HepG2 (cell line): ENCODE measurements around the gene FLT3LG. TPM values are rescaled to one million over a fixed set of nuclear protein-coding genes. Genes with fewer than 3 reads are reported as not detected.

Experiments
- HNRNPL ChIP-seq: fragments of 200-400 bp; formaldehyde crosslinking; IDR thresholded peaks from 2 replicates; pipeline ENCODE4 v1.6.1; 2017; ENCODE audit warnings: mild to moderate bottlenecking, low read depth, low read length
- IKZF4 ChIP-seq: sonication (generic); formaldehyde crosslinking; IDR thresholded peaks from 2 replicates; pipeline ENCODE4 v1.5.1; 2020; ENCODE audit warnings: borderline replicate concordance, mild to moderate bottlenecking, low read depth, missing genetic modification reagents; ENCODE audit errors: not compliant biosample characterization
- KIAA2018 ChIP-seq: sonication (generic); formaldehyde crosslinking; IDR thresholded peaks from 2 replicates; pipeline ENCODE4 v1.5.0; 2020; ENCODE audit warnings: mild to moderate bottlenecking, missing genetic modification reagents, borderline replicate concordance
- MAZ ChIP-seq, 2 experiments: sonication (generic) in 1 of 2; formaldehyde crosslinking in 1 of 2; IDR thresholded peaks; 2 replicates each; pipeline versions ENCODE4 v1.5.0 to v1.6.1; 2012 to 2020; ENCODE audit warnings: low read depth in 2 of 2, mild to moderate bottlenecking in 2 of 2, borderline replicate concordance in 1 of 2, improper control_type of control experiment in 1 of 2, low read length in 1 of 2, missing genetic modification reagents in 1 of 2, moderate library complexity in 1 of 2
- MYPOP ChIP-seq: sonication (generic); formaldehyde crosslinking; IDR thresholded peaks from 2 replicates; pipeline ENCODE4 v1.8.1; 2023; ENCODE audit warnings: mild to moderate bottlenecking, moderate library complexity, missing genetic modification reagents
- NKX3-1 ChIP-seq: sonication (generic); formaldehyde crosslinking; IDR thresholded peaks from 2 replicates; pipeline ENCODE4 v1.5.0; 2020; ENCODE audit warnings: missing genetic modification reagents
- NR2F1 ChIP-seq, 2 experiments: fragments of 450-650 bp in 1 of 2; formaldehyde crosslinking in 1 of 2; IDR thresholded peaks; 2 replicates each; pipeline versions ENCODE4 v1.5.0 to v1.6.1; 2016 to 2020; ENCODE audit warnings: mild to moderate bottlenecking in 1 of 2, missing compliant biosample characterization in 1 of 2, missing genetic modification reagents in 1 of 2, moderate library complexity in 1 of 2
- ZBTB33 ChIP-seq: sonication (generic); formaldehyde crosslinking; IDR thresholded peaks from 2 replicates; pipeline ENCODE4 v1.4.0; 2020; ENCODE audit warnings: missing genetic modification reagents
- ZFP1 ChIP-seq: IDR thresholded peaks from 2 replicates; pipeline ENCODE4 v1.6.1; 2016
- ZGPAT ChIP-seq: IDR thresholded peaks from 2 replicates; pipeline ENCODE4 v1.6.1; 2016; ENCODE audit warnings: mild to moderate bottlenecking
- ZKSCAN5 ChIP-seq: sonication (generic); formaldehyde crosslinking; IDR thresholded peaks from 2 replicates; pipeline ENCODE4 v1.5.1; 2020; ENCODE audit warnings: mild to moderate bottlenecking, missing genetic modification reagents
- ZNF431 ChIP-seq: sonication (generic); formaldehyde crosslinking; IDR thresholded peaks from 2 replicates; pipeline ENCODE4 v1.9.0; 2022; ENCODE audit warnings: missing genetic modification reagents, low read depth, mild to moderate bottlenecking, borderline replicate concordance
- ZNF546 ChIP-seq: sonication (generic); formaldehyde crosslinking; conservative IDR thresholded peaks from 2 replicates; pipeline ENCODE4 v1.8.1; 2023; ENCODE audit warnings: mild to moderate bottlenecking, missing genetic modification reagents
- ZNF749 ChIP-seq: sonication (generic); formaldehyde crosslinking; IDR thresholded peaks from 2 replicates; pipeline ENCODE4 v1.8.0; 2022; ENCODE audit warnings: mild to moderate bottlenecking, missing genetic modification reagents, moderate library complexity, borderline replicate concordance
- polyA plus RNA-seq, 8 experiments: library from polyadenylated mRNA; depleted of rRNA in 3 of 8; stranded (reverse) in 7 of 8; unstranded in 1 of 8; fragments of >200 nt; fragmentation: Illumina TruSeq in 4 of 8; extraction: Trizol in 4 of 8; gene quantifications; 2 replicates each; pipeline versions ENCODE4 v1.2.1 to v1.2.3, GENCODE V29; 2011 to 2016; ENCODE audit warnings: low read depth in 4 of 8, missing spikeins in 1 of 8, mixed read lengths in 1 of 8; ENCODE audit not compliant: insufficient read depth in 1 of 8
- total RNA-seq, 5 experiments: library from RNA; depleted of rRNA; stranded (reverse); fragments of >200 nt; fragmentation: Illumina TruSeq; extraction: Trizol; gene quantifications; 2 replicates each; pipeline ENCODE4 v1.2.3, GENCODE V29; 2016; ENCODE audit warnings: low read depth in 1 of 5

The FLT3LG gene
- total and polyA plus RNA-seq, 2 of the 13 experiments (the other 11 are each of a cell fraction or from before 2014, with no cell fraction given) = 1.5 to 2.6 TPM

- TF ChIP-seq ZGPAT (CRISPR knock-in tag) (no peak), KIAA2018 (no peak), ZFP1 (CRISPR knock-in tag) (no peak), NR2F1 (CRISPR knock-in tag; IDR thresholded peaks at IDR 0.05) (no peak), ZNF546 (CRISPR knock-in tag) (no peak), HNRNPL (0 out of 2 replicates have a peak, but pooled peaks have one; percentile 23), ZNF749 (no peak), MAZ (IDR thresholded peaks at IDR 0.05; ENCODE audit: borderline replicate concordance, low read depth, low read length) (peak; percentile 71; the same call in 1 of the 2 replicates), MAZ (CRISPR knock-in tag; IDR thresholded peaks at IDR 0.05; ENCODE audit: low read depth) (no peak; the same call in 1 of the 2 replicates), ZNF431 (CRISPR knock-in tag) (no peak), NKX3-1 (CRISPR knock-in tag) (no peak), MYPOP (CRISPR knock-in tag) (no peak), ZBTB33 (CRISPR knock-in tag) (0 out of 2 replicates have a peak, but pooled peaks have one; percentile 36), IKZF4 (CRISPR knock-in tag) (no peak), ZKSCAN5 (CRISPR knock-in tag) (no peak)
Measured at GRCh38 chr19:49475995-49476880, 2.2 kb downstream of the FLT3LG start (continued).
